OCI-LY7 (cell line): ENCODE results near the gene RAB8A.

ENCODE experiments used
- EZH2phosphoT487 ChIP-seq: fragments of 200-600 bp; sonication (generic); IDR thresholded peaks from 2 replicates; pipeline ENCODE4 v1.6.1; 2018; ENCODE audit warnings: low read depth, borderline replicate concordance, mild to moderate bottlenecking, mixed run types, antibody characterized with exemption, low read length, moderate library complexity, mixed read lengths
- TF ChIP-seq, protein P1 (sequence below): fragments of 200-600 bp; sonication (generic); conservative IDR thresholded peaks from 2 replicates; pipeline ENCODE4 v1.5.1; 2014; ENCODE audit warnings: mild to moderate bottlenecking, antibody characterized with exemption, low read length, moderate library complexity, mixed read lengths

GRCh38 chr19:16070366-16070990 lies 41.2 kb upstream of the RAB8A start:
- TF ChIP-seq, protein P1, sequence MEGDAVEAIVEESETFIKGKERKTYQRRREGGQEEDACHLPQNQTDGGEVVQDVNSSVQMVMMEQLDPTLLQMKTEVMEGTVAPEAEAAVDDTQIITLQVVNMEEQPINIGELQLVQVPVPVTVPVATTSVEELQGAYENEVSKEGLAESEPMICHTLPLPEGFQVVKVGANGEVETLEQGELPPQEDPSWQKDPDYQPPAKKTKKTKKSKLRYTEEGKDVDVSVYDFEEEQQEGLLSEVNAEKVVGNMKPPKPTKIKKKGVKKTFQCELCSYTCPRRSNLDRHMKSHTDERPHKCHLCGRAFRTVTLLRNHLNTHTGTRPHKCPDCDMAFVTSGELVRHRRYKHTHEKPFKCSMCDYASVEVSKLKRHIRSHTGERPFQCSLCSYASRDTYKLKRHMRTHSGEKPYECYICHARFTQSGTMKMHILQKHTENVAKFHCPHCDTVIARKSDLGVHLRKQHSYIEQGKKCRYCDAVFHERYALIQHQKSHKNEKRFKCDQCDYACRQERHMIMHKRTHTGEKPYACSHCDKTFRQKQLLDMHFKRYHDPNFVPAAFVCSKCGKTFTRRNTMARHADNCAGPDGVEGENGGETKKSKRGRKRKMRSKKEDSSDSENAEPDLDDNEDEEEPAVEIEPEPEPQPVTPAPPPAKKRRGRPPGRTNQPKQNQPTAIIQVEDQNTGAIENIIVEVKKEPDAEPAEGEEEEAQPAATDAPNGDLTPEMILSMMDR: peak; percentile 30; the same call in 1 of the 2 replicates
- TF ChIP-seq EZH2phosphoT487: no peak
